Nephron progenitor cell (in vitro differentiated cells): Measurements from ENCODE around the gene ANKRD33B.
"Not testable (repeated sequence)": the region's sequence is repeated elsewhere in the genome, so short reads cannot be mapped to it uniquely, and the experiment has no call there.

Experiments used
- DNase-seq: peaks from one replicate; pipeline ENCODE4 v3.0.0; 2021
- H3K27ac Mint-ChIP-seq: 2 replicates; pipeline ENCODE4 v1.8.0; 2021; ENCODE audit warnings: mild to moderate bottlenecking, moderate library complexity, mixed read lengths
- H3K27me3 Mint-ChIP-seq: 2 replicates; pipeline ENCODE4 v1.8.0; 2021; ENCODE audit warnings: mild to moderate bottlenecking, low read depth, mixed read lengths; ENCODE audit not compliant: poor library complexity
- H3K36me3 Mint-ChIP-seq: 2 replicates; pipeline ENCODE4 v1.8.0; 2021; ENCODE audit warnings: low read depth, mixed read lengths
- H3K4me1 Mint-ChIP-seq: 2 replicates; pipeline ENCODE4 v1.8.0; 2021; ENCODE audit warnings: mixed read lengths
- H3K4me3 Mint-ChIP-seq: 2 replicates; pipeline ENCODE4 v1.8.0; 2021; ENCODE audit warnings: mild to moderate bottlenecking, moderate library complexity, mixed read lengths
- H3K9me3 Mint-ChIP-seq: 2 replicates; pipeline ENCODE4 v1.8.0; 2021; ENCODE audit warnings: mild to moderate bottlenecking, moderate library complexity, mixed read lengths
- TF ChIP-seq, protein P1 (sequence below): fragments of 200-600 bp; sonication (generic); IDR thresholded peaks from 2 replicates; pipeline ENCODE4 v1.5.0; 2021; ENCODE audit warnings: antibody characterized with exemption

The ANKRD33B gene

DNA sequence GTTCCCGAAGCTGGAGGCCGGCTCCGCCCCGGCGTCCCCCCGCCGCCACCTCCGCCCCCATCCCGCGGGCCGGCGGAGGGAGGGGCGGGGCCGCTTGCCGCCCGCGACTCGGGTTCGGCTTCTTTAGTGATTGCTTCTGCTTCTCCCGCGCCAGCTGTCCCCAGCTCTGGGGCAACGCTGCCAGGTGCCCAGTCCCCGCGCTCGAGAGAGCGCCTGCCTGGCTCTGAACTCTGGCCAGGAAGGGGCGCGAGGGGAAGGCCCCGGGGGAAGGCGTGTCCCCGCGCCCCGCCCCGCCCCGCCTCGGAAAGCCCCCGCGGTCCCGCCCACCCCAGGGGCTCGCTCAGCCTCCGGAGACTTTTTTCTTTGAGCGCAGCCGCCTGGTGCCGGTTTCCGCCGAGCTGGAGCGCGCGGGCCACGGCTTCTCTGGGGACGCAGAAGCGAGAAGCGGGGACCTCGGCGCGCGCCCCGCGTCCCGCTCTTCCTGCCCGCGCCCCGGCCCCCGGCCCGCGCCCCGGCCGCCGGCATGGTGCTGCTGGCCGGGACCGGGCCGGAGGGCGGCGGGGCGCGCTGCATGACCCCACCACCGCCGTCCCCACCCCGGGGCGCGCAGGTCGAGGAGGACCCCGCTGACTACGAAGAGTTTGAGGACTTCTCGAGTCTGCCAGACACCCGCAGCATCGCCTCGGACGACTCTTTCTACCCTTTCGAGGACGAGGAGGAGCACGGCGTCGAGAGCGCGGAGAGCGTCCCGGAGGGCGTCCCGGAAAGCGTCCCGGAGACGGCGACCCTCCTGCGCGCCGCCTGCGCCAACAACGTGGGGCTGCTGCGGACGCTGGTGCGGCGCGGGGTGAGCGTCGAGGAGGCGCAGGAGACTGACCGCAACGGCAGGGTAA is at the start of gene ANKRD33B:
TSS of gene ANKRD33B (plus strand) at position 126 of the 893 bp plus-strand sequence. CDS start at position 524, 398 bp downstream.
- Mint-ChIP-seq H3K9me3 (no peaks in the 10 kb centered on the region), H3K27ac (no peak within 1 kb of the TSS), H3K4me1 (peaks cover 35% of the 10 kb centered on the region), H3K4me3 (peak within 1 kb of the TSS; percentile 86), H3K27me3 (peaks cover 74% of the 10 kb centered on the region), H3K36me3 (no peaks in the 10 kb centered on the region)
- peak; percentile 85 for DNase-seq
- TF ChIP-seq, protein P1, sequence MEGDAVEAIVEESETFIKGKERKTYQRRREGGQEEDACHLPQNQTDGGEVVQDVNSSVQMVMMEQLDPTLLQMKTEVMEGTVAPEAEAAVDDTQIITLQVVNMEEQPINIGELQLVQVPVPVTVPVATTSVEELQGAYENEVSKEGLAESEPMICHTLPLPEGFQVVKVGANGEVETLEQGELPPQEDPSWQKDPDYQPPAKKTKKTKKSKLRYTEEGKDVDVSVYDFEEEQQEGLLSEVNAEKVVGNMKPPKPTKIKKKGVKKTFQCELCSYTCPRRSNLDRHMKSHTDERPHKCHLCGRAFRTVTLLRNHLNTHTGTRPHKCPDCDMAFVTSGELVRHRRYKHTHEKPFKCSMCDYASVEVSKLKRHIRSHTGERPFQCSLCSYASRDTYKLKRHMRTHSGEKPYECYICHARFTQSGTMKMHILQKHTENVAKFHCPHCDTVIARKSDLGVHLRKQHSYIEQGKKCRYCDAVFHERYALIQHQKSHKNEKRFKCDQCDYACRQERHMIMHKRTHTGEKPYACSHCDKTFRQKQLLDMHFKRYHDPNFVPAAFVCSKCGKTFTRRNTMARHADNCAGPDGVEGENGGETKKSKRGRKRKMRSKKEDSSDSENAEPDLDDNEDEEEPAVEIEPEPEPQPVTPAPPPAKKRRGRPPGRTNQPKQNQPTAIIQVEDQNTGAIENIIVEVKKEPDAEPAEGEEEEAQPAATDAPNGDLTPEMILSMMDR = no peak

DNA sequence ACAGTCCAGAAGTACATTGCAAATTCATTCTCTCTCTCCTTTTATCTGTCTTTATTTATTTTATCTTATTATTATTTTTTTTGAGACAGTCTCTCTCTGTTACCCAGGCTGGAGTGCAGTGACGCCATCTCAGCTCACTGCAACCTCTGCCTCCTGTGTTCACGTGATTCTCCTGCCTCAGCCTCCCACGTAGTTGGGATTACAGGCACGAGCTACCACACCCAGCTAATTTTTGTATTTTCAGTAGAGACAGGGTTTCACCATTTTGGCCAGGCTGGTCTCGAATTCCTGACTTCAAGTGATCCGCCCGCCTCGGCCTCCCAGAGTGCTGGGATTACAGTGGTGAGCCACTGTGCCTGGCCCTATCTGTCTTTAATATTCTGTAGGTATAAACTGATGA is 49.3 kb upstream of the ANKRD33B start:
- not testable (repeated sequence) for DNase-seq, H3K27me3 Mint-ChIP-seq, H3K4me3 Mint-ChIP-seq, H3K36me3 Mint-ChIP-seq, H3K27ac Mint-ChIP-seq
- Mint-ChIP-seq H3K4me1 (peaks cover 30% of the 10 kb centered on the region), H3K9me3 (peaks cover 32% of the 10 kb centered on the region)

DNA sequence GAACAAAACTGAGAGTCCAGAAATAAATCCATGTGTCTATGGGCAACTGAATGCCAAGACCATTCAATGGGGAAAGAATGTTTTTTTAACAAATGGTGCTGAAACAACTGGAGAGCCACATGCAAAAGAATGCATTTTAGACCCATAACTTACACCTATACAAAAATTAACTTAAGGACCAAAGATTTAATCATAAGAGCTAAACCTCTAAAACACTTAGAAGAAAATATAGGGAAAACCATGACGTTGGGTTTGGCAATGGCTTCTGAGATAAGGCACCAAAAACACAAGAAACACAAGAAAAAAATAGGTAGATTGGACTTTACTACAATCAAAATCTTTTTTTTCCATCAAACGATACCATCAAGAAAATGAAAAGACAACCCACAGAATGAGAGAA is 48.4 kb upstream of the ANKRD33B start:
- no peak for DNase-seq
- Mint-ChIP-seq H3K9me3 (peaks cover 23% of the 10 kb centered on the region), H3K27me3 (peaks cover 7% of the 10 kb centered on the region), H3K4me3 (no peak overlapping the region), H3K4me1 (peaks cover 30% of the 10 kb centered on the region), H3K36me3 (no peaks in the 10 kb centered on the region), H3K27ac (no peak overlapping the region)
- TF ChIP-seq, protein P1 = no peak

DNA sequence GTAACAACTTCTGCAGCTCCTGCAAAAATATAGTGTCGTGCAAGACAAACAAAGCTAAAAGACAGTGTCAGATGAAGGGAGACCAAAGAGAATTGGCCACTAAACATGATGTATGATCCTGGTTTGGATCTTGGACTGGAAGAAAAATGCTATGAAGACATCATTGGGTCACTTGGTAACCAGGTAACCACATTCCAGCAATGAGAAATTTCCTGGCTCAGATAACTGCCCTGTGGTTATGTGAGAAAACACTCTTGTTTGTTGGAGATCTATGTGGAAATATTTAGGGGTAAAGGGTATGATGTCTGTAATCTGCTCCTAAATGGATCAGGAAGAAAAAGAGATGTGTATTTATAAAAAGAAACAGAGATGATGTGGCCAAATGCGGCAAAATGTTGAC is 45.5 kb upstream of the ANKRD33B start:
- TF ChIP-seq, protein P1 = no peak
- H3K4me3 Mint-ChIP-seq = no peak overlapping the region
- peaks cover 23% of the 10 kb centered on the region for H3K4me1 Mint-ChIP-seq
- no peak for DNase-seq
- peaks cover 7% of the 10 kb centered on the region for H3K36me3 Mint-ChIP-seq
- H3K27me3 Mint-ChIP-seq = peaks cover 7% of the 10 kb centered on the region
- peaks cover 34% of the 10 kb centered on the region for H3K9me3 Mint-ChIP-seq
- no peak overlapping the region for H3K27ac Mint-ChIP-seq

DNA sequence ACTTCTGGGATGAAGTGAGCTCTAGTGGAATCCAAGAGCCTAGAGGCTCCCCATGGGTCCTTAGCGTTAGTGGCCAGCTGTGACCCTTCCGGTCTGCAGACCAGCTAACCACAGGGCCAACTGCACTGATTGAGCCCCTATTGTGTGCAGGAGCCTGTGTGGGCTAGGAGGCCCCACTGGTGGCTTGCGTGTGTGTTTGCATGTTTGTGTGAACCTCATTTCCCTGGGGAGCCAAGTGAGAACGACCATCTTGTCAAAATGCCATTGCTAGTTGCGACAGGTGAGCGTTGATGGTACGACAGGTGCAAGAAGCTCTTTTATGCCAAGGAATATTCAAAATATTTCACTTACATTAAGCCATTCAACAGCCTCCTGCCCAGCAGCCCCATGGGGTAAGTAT is 44.1 kb upstream of the ANKRD33B start:
- Mint-ChIP-seq H3K4me3 (no peak overlapping the region), H3K27ac (no peak overlapping the region), H3K4me1 (peaks cover 12% of the 10 kb centered on the region), H3K9me3 (peaks cover 32% of the 10 kb centered on the region), H3K27me3 (peaks cover 7% of the 10 kb centered on the region), H3K36me3 (peaks cover 8% of the 10 kb centered on the region)
- TF ChIP-seq, protein P1 = no peak
- no peak for DNase-seq

DNA sequence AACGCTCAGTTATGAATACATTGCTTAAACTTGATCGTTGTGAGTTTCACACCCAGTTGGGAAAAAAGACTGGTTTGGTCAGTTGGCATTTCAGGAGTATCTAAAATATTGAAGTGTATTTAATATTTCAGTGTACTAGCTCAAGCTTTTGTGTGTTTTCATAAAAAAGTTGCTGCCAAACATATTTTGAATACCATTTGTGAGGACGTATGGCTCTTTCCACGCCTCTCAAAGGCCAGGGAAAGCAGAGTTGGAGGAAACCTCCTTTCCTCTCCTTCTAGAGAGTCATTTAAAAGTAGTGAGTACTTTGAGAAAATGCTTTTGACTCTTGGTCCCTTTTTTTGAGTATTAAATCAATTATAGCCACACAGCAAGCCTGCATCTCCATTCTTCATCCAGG is 43.2 kb upstream of the ANKRD33B start:
- Mint-ChIP-seq H3K4me3 (no peak overlapping the region), H3K4me1 (peaks cover 12% of the 10 kb centered on the region), H3K9me3 (peaks cover 26% of the 10 kb centered on the region), H3K27me3 (peaks cover 7% of the 10 kb centered on the region), H3K27ac (no peak overlapping the region), H3K36me3 (peaks cover 8% of the 10 kb centered on the region)
- TF ChIP-seq, protein P1 = no peak
- no peak for DNase-seq
